ENCODE results near the gene RAPH1.

Gene RAPH1

DNA sequence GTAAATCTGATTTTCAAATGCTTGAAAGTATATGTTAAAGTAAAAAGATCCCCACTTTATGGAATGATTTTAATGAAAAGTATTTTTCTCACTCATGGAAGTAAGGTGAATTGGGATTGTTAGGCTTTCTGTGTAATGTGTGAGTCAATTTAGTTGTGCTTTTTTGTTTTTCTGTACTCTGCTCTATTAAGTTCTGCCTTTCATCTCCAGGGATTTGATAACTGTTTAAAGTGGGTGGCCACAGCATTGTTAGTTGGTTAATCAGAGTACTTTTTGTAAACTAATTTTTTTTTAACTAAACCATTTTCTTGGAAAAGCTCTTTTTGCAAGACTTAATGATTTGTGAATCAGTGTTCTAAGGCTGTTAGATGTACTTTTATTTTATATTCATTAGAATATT is 130.1 kb downstream of the RAPH1 start:
- Histone ChIP-seq H3K4me3 (ENCODE audit: insufficient read depth in 1 of 2, low read depth in 1 of 2, low read length in 2 of 2) (no peak overlapping the region), H4K91ac (ENCODE audit: low read length) (no peak overlapping the region), H3K14ac (ENCODE audit: low read length in 2 of 2) (no peak overlapping the region), H3K23ac (ENCODE audit: low read length in 2 of 2) (no peak overlapping the region), H3K4ac (ENCODE audit: low read depth in 1 of 2, low read length in 2 of 2) (no peak overlapping the region), H4K8ac (ENCODE audit: low read length) (no peak overlapping the region), H2AK5ac (ENCODE audit: low read length, severe bottlenecking) (no peak overlapping the region), H2BK120ac (ENCODE audit: low read depth, low read length) (no peak overlapping the region), H3K9ac (ENCODE audit: low read length) (no peak overlapping the region), H2BK12ac (ENCODE audit: low read length in 2 of 2) (no peak overlapping the region), H3K4me1 (ENCODE audit: control insufficient read depth, insufficient read depth, low read depth, low read length) (peaks cover 6% of the 10 kb centered on the region), H2BK5ac (ENCODE audit: low read depth, low read length, poor library complexity, severe bottlenecking) (no peak overlapping the region), H3K9me3 (ENCODE audit: control insufficient read depth, low read length) (no peaks in the 10 kb centered on the region), H2BK15ac (ENCODE audit: low read depth, poor library complexity, severe bottlenecking) (no peak overlapping the region), H3K27ac (ENCODE audit: low read length, poor library complexity, severe bottlenecking) (no peak overlapping the region), H3K36me3 (ENCODE audit: control insufficient read depth in 1 of 2, insufficient read depth in 2 of 2, low read depth in 1 of 2, low read length in 2 of 2) (peaks cover 3 to 37% of the 10 kb centered on the region in 2 experiments), H3K18ac (ENCODE audit: low read depth in 1 of 2, low read length in 2 of 2) (no peak overlapping the region), H3K27me3 (ENCODE audit: control insufficient read depth in 1 of 2, insufficient read depth in 1 of 2, low read length in 2 of 2) (no peaks in the 10 kb centered on the region), H3K79me1 (replicated peaks; ENCODE audit: low read length, poor library complexity, severe bottlenecking) (peaks cover 15% of the 10 kb centered on the region), H3K4me2 (ENCODE audit: low read length, poor library complexity, severe bottlenecking) (no peak overlapping the region), H2AFZ (ENCODE audit: low read depth, low read length) (no peak overlapping the region)
- peak; percentile 55 for DNase-seq

DNA sequence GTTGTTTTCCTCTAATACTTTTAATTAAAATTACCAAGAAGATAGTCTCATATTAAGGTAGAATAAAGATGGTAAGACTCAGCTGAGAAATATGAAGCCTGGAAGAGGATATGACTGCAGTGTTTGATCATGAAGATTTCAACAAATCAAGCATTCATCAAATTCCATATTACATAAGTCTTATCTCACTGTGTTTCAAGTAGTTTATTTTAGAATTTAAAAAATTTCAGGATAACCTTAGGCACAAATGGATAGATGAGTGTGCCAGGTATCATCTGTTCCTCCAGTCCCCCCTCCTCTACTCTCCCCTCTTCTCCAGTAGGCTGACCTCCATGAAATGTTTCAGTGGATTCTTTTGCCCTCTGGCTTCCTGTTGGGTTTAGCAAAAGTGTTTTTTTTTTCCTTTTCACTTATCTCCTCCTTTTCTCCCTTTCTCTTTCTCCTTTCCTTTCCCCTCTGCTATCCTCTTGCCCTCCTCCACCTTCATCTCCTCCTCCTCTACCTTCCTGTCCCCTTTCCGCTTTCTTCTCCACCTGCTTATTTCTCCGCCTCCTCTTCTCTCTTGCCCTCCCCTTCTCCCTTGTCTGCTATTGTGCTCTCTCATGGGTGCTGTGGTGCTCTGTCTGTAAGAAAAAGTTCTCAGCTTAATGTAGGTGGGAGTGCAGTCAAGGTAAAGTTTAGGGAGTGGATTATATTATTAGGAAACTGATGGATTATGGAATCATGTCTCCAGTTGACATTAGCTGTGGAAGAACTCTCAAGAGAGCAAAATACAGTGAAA is 134.1 kb downstream of the RAPH1 start:
- H3K18ac ChIP-seq (ENCODE audit: low read depth in 1 of 2, low read length in 2 of 2): no peak overlapping the region
- no peak overlapping the region for H3K4ac ChIP-seq (ENCODE audit: low read depth in 1 of 2, low read length in 2 of 2)
- no peak overlapping the region for H2BK120ac ChIP-seq (ENCODE audit: low read depth, low read length)
- peak overlapping the region; percentile 40 for H3K27ac ChIP-seq (ENCODE audit: low read length, poor library complexity, severe bottlenecking)
- H3K36me3 ChIP-seq (ENCODE audit: control insufficient read depth in 1 of 2, insufficient read depth in 2 of 2, low read depth in 1 of 2, low read length in 2 of 2): peaks cover 5 to 24% of the 10 kb centered on the region in 2 experiments
- no peak overlapping the region for H2AFZ ChIP-seq (ENCODE audit: low read depth, low read length)
- no peak overlapping the region for H3K9ac ChIP-seq (ENCODE audit: low read length)
- H3K9me3 ChIP-seq (ENCODE audit: control insufficient read depth, low read length): no peaks in the 10 kb centered on the region
- no peak overlapping the region for H2BK12ac ChIP-seq (ENCODE audit: low read length in 2 of 2)
- WGBS: 100% methylated on average over 1 of the region's 2 CpGs
- H3K4me1 ChIP-seq (ENCODE audit: control insufficient read depth, insufficient read depth, low read depth, low read length): peaks cover 6% of the 10 kb centered on the region
- no peak overlapping the region for H3K4me3 ChIP-seq (ENCODE audit: insufficient read depth in 1 of 2, low read depth in 1 of 2, low read length in 2 of 2)
- H2AK5ac ChIP-seq (ENCODE audit: low read length, severe bottlenecking): peak overlapping the region; percentile 91
- no peak overlapping the region for H2BK15ac ChIP-seq (ENCODE audit: low read depth, poor library complexity, severe bottlenecking)
- no peak for DNase-seq
- no peak overlapping the region for H3K23ac ChIP-seq (ENCODE audit: low read length in 2 of 2)
- no peak overlapping the region for H3K4me2 ChIP-seq (ENCODE audit: low read length, poor library complexity, severe bottlenecking)
- peaks cover 12% of the 10 kb centered on the region for H3K79me1 ChIP-seq (replicated peaks; ENCODE audit: low read length, poor library complexity, severe bottlenecking)
- no peak overlapping the region for H3K14ac ChIP-seq (ENCODE audit: low read length in 2 of 2)
- no peak overlapping the region for H2BK5ac ChIP-seq (ENCODE audit: low read depth, low read length, poor library complexity, severe bottlenecking)
- no peaks in the 10 kb centered on the region for H3K27me3 ChIP-seq (ENCODE audit: control insufficient read depth in 1 of 2, insufficient read depth in 1 of 2, low read length in 2 of 2)
- H4K8ac ChIP-seq (ENCODE audit: low read length): no peak overlapping the region
- H4K91ac ChIP-seq (ENCODE audit: low read length): no peak overlapping the region

GRCh38 chr2:203399031-203399430 is 136.1 kb downstream of the RAPH1 start:
- H4K8ac ChIP-seq (ENCODE audit: low read length): no peak overlapping the region
- no peak overlapping the region for H2AK5ac ChIP-seq (ENCODE audit: low read length, severe bottlenecking)
- no peak overlapping the region for H2BK15ac ChIP-seq (ENCODE audit: low read depth, poor library complexity, severe bottlenecking)
- H2BK5ac ChIP-seq (ENCODE audit: low read depth, low read length, poor library complexity, severe bottlenecking): no peak overlapping the region
- H3K4ac ChIP-seq (ENCODE audit: low read depth in 1 of 2, low read length in 2 of 2): no peak overlapping the region
- H3K14ac ChIP-seq (ENCODE audit: low read length in 2 of 2): no peak overlapping the region
- H3K4me2 ChIP-seq (ENCODE audit: low read length, poor library complexity, severe bottlenecking): no peak overlapping the region
- H2BK12ac ChIP-seq (ENCODE audit: low read length in 2 of 2): no peak overlapping the region
- H3K4me3 ChIP-seq (ENCODE audit: insufficient read depth in 1 of 2, low read depth in 1 of 2, low read length in 2 of 2): no peak overlapping the region
- H2BK120ac ChIP-seq (ENCODE audit: low read depth, low read length): no peak overlapping the region
- no peak overlapping the region for H4K91ac ChIP-seq (ENCODE audit: low read length)
- no peak for DNase-seq
- 100% methylated on average over 1 of the region's 1 CpG for WGBS
- peaks cover 12% of the 10 kb centered on the region for H3K79me1 ChIP-seq (replicated peaks; ENCODE audit: low read length, poor library complexity, severe bottlenecking)
- H3K27ac ChIP-seq (ENCODE audit: low read length, poor library complexity, severe bottlenecking): no peak overlapping the region
- H3K36me3 ChIP-seq (ENCODE audit: control insufficient read depth in 1 of 2, insufficient read depth in 2 of 2, low read depth in 1 of 2, low read length in 2 of 2): peaks cover 11 to 42% of the 10 kb centered on the region in 2 experiments
- H3K18ac ChIP-seq (ENCODE audit: low read depth in 1 of 2, low read length in 2 of 2): no peak overlapping the region
- peaks cover 6% of the 10 kb centered on the region for H3K4me1 ChIP-seq (ENCODE audit: control insufficient read depth, insufficient read depth, low read depth, low read length)
- no peaks in the 10 kb centered on the region for H3K9me3 ChIP-seq (ENCODE audit: control insufficient read depth, low read length)
- no peak overlapping the region for H3K9ac ChIP-seq (ENCODE audit: low read length)
- no peaks in the 10 kb centered on the region for H3K27me3 ChIP-seq (ENCODE audit: control insufficient read depth in 1 of 2, insufficient read depth in 1 of 2, low read length in 2 of 2)
- H3K23ac ChIP-seq (ENCODE audit: low read length in 2 of 2): no peak overlapping the region
- no peak overlapping the region for H2AFZ ChIP-seq (ENCODE audit: low read depth, low read length)

DNA sequence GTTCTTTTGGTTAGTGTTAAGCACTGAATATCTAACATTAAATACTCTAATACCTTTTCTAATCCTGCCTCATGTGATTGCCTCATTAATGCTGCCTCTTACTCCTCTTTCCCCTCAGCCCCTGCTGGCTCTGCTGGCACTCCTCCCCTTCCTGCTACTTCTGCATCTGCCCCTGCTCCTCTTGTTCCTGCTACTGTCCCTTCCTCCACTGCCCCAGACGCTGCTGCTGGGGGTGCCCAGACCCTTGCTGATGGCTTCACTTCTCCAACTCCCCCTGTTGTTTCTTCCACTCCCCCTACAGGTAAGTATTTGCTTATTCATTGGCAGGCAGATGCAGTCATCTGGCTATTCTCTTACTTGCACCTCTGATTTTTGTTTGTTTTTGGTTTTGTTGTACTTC is 138.4 kb downstream of the RAPH1 start:
- Histone ChIP-seq H3K27ac (ENCODE audit: low read length, poor library complexity, severe bottlenecking) (no peak overlapping the region), H2BK120ac (ENCODE audit: low read depth, low read length) (no peak overlapping the region), H3K27me3 (ENCODE audit: control insufficient read depth in 1 of 2, insufficient read depth in 1 of 2, low read length in 2 of 2) (no peaks in the 10 kb centered on the region), H3K4me1 (ENCODE audit: control insufficient read depth, insufficient read depth, low read depth, low read length) (peaks cover 2% of the 10 kb centered on the region), H2BK5ac (ENCODE audit: low read depth, low read length, poor library complexity, severe bottlenecking) (no peak overlapping the region), H3K79me1 (replicated peaks; ENCODE audit: low read length, poor library complexity, severe bottlenecking) (peaks cover 14% of the 10 kb centered on the region), H3K36me3 (ENCODE audit: control insufficient read depth in 1 of 2, insufficient read depth in 2 of 2, low read depth in 1 of 2, low read length in 2 of 2) (peaks cover 11 to 48% of the 10 kb centered on the region in 2 experiments), H4K8ac (ENCODE audit: low read length) (no peak overlapping the region), H3K9ac (ENCODE audit: low read length) (no peak overlapping the region), H2AFZ (ENCODE audit: low read depth, low read length) (no peak overlapping the region), H3K18ac (ENCODE audit: low read depth in 1 of 2, low read length in 2 of 2) (no peak overlapping the region), H2AK5ac (ENCODE audit: low read length, severe bottlenecking) (no peak overlapping the region), H3K14ac (ENCODE audit: low read length in 2 of 2) (no peak overlapping the region), H3K23ac (ENCODE audit: low read length in 2 of 2) (no peak overlapping the region), H4K91ac (ENCODE audit: low read length) (no peak overlapping the region), H2BK12ac (ENCODE audit: low read length in 2 of 2) (no peak overlapping the region), H2BK15ac (ENCODE audit: low read depth, poor library complexity, severe bottlenecking) (no peak overlapping the region), H3K4me3 (ENCODE audit: insufficient read depth in 1 of 2, low read depth in 1 of 2, low read length in 2 of 2) (no peak overlapping the region), H3K4ac (ENCODE audit: low read depth in 1 of 2, low read length in 2 of 2) (no peak overlapping the region), H3K4me2 (ENCODE audit: low read length, poor library complexity, severe bottlenecking) (no peak overlapping the region), H3K9me3 (ENCODE audit: control insufficient read depth, low read length) (no peaks in the 10 kb centered on the region)
- peak; percentile 11 for DNase-seq
- WGBS: 54% methylated on average over 1 of the region's 1 CpG
